ENCODE results near the gene FCGR3A. TPM values are rescaled to one million over a fixed set of nuclear protein-coding genes. Genes with fewer than 3 reads are reported as not detected.
"Not testable (repeated sequence)": the region's sequence is repeated elsewhere in the genome, so short reads cannot be mapped to it uniquely, and the experiment has no call there.

The FCGR3A gene
- total and polyA plus RNA-seq, 2 experiments from 2014 or later = not detected

- H3K27ac ChIP-seq; DNase-seq; H3K4me3 ChIP-seq; H3K4me1 ChIP-seq (ENCODE audit: insufficient read depth); H3K27me3 ChIP-seq (replicated peaks; ENCODE audit: insufficient read depth); H4K20me1 ChIP-seq (ENCODE audit: insufficient read depth); H3K9me3 ChIP-seq (ENCODE audit: low read depth); H3K9me2 ChIP-seq (ENCODE audit: insufficient read depth); H3K9ac ChIP-seq; H3K36me3 ChIP-seq (ENCODE audit: low read depth); in situ Hi-C loops (cut with MboI); H3K79me2 ChIP-seq (ENCODE audit: insufficient read depth); H3K4me2 ChIP-seq (ENCODE audit: unreplicated experiment); H2AFZ ChIP-seq: not testable (repeated sequence)
- H3F3A ChIP-seq (ENCODE audit: insufficient read depth) = 0 out of 2 replicates have a peak, but pooled peaks cover 11% of the 10 kb centered on the region
- WGBS, 2 experiments (ENCODE audit: low coverage in 1 of 2, low lambda C conversion rate in 2 of 2, missing lambda C conversion rate in 2 of 2) = 100% methylated on average over 1 of the region's 1 CpG
Measured at GRCh38 chr1:161543125-161543524, 6.5 kb downstream of the FCGR3A start.

- H3F3A ChIP-seq (ENCODE audit: insufficient read depth) = 0 out of 2 replicates have a peak, but pooled peaks cover 11% of the 10 kb centered on the region
- H3K4me2 ChIP-seq (ENCODE audit: unreplicated experiment); H3K36me3 ChIP-seq (ENCODE audit: low read depth); in situ Hi-C loops (cut with MboI); H3K9ac ChIP-seq; H3K27ac ChIP-seq; H3K27me3 ChIP-seq (replicated peaks; ENCODE audit: insufficient read depth); H3K9me2 ChIP-seq (ENCODE audit: insufficient read depth); DNase-seq; H3K79me2 ChIP-seq (ENCODE audit: insufficient read depth); H2AFZ ChIP-seq; H3K4me1 ChIP-seq (ENCODE audit: insufficient read depth); H3K4me3 ChIP-seq; H4K20me1 ChIP-seq (ENCODE audit: insufficient read depth); H3K9me3 ChIP-seq (ENCODE audit: low read depth): not testable (repeated sequence)
- WGBS, 2 experiments (ENCODE audit: low coverage in 1 of 2, low lambda C conversion rate in 2 of 2, missing lambda C conversion rate in 2 of 2) = 68 to 75% methylated on average over 5 of the region's 5 CpGs
Measured at GRCh38 chr1:161542091-161542559, 7.5 kb downstream of the FCGR3A start.

GRCh38 chr1:161540570-161540960 lies 9.1 kb downstream of the FCGR3A start:
- peak overlapping the region; percentile 32 for H3K4me2 ChIP-seq (ENCODE audit: unreplicated experiment)
- 0 out of 2 replicates have a peak, but pooled peaks cover 11% of the 10 kb centered on the region for H3F3A ChIP-seq (ENCODE audit: insufficient read depth)
- H3K36me3 ChIP-seq (ENCODE audit: low read depth); H3K9me3 ChIP-seq (ENCODE audit: low read depth); H3K27ac ChIP-seq; H3K4me1 ChIP-seq (ENCODE audit: insufficient read depth); H3K79me2 ChIP-seq (ENCODE audit: insufficient read depth); in situ Hi-C loops (cut with MboI); H3K9me2 ChIP-seq (ENCODE audit: insufficient read depth); DNase-seq; H3K9ac ChIP-seq; H3K27me3 ChIP-seq (replicated peaks; ENCODE audit: insufficient read depth); H2AFZ ChIP-seq; H4K20me1 ChIP-seq (ENCODE audit: insufficient read depth): not testable (repeated sequence)
- peak overlapping the region; percentile 86 for H3K4me3 ChIP-seq
- 63 to 66% methylated on average over 9 to 10 of the region's 10 CpGs for WGBS, 2 experiments (ENCODE audit: low coverage in 1 of 2, low lambda C conversion rate in 2 of 2, missing lambda C conversion rate in 2 of 2)

GRCh38 chr1:161539731-161540569 lies 9.7 kb downstream of the FCGR3A start:
- in situ Hi-C loops (cut with MboI); H3K9me3 ChIP-seq (ENCODE audit: low read depth); H3K4me1 ChIP-seq (ENCODE audit: insufficient read depth); H3K79me2 ChIP-seq (ENCODE audit: insufficient read depth); H4K20me1 ChIP-seq (ENCODE audit: insufficient read depth); H3K9me2 ChIP-seq (ENCODE audit: insufficient read depth); H3K36me3 ChIP-seq (ENCODE audit: low read depth); H3K27me3 ChIP-seq (replicated peaks; ENCODE audit: insufficient read depth): not testable (repeated sequence)
- DNase-seq = peak; percentile 84
- Histone ChIP-seq H3K9ac (peak overlapping the region; percentile 78), H3K4me2 (ENCODE audit: unreplicated experiment) (peak overlapping the region; percentile 79), H3K4me3 (peak overlapping the region; percentile 86), H3K27ac (peak overlapping the region; percentile 41), H3F3A (ENCODE audit: insufficient read depth) (0 out of 2 replicates have a peak, but pooled peaks cover 11% of the 10 kb centered on the region), H2AFZ (peak overlapping the region; percentile 91)
- 3% methylated on average over 41 of the region's 41 CpGs for WGBS, 2 experiments (ENCODE audit: low coverage in 1 of 2, low lambda C conversion rate in 2 of 2, missing lambda C conversion rate in 2 of 2)

GRCh38 chr1:161538925-161539479 lies 10.6 kb downstream of the FCGR3A start:
- H2AFZ ChIP-seq; H3K9me3 ChIP-seq (ENCODE audit: low read depth); H3K36me3 ChIP-seq (ENCODE audit: low read depth); H3K9me2 ChIP-seq (ENCODE audit: insufficient read depth); H3K9ac ChIP-seq; H4K20me1 ChIP-seq (ENCODE audit: insufficient read depth); in situ Hi-C loops (cut with MboI); H3K27me3 ChIP-seq (replicated peaks; ENCODE audit: insufficient read depth); DNase-seq; H3K4me1 ChIP-seq (ENCODE audit: insufficient read depth); H3K4me3 ChIP-seq; H3K27ac ChIP-seq; H3K79me2 ChIP-seq (ENCODE audit: insufficient read depth): not testable (repeated sequence)
- WGBS, 2 experiments (ENCODE audit: low coverage in 1 of 2, low lambda C conversion rate in 2 of 2, missing lambda C conversion rate in 2 of 2) = 84 to 97% methylated on average over 6 to 7 of the region's 7 CpGs
- Histone ChIP-seq H3F3A (ENCODE audit: insufficient read depth) (0 out of 2 replicates have a peak, but pooled peaks cover 11% of the 10 kb centered on the region), H3K4me2 (ENCODE audit: unreplicated experiment) (peak overlapping the region; percentile 79)

GRCh38 chr1:161537068-161537669 lies 12.4 kb downstream of the FCGR3A start:
- WGBS, 2 experiments (ENCODE audit: low coverage in 1 of 2, low lambda C conversion rate in 2 of 2, missing lambda C conversion rate in 2 of 2) = 75 to 81% methylated on average over 7 of the region's 7 CpGs
- H3K27me3 ChIP-seq (replicated peaks; ENCODE audit: insufficient read depth); H3K79me2 ChIP-seq (ENCODE audit: insufficient read depth); H3K27ac ChIP-seq; H3K9me3 ChIP-seq (ENCODE audit: low read depth); H3K9ac ChIP-seq; H2AFZ ChIP-seq; H3K4me1 ChIP-seq (ENCODE audit: insufficient read depth); H3K36me3 ChIP-seq (ENCODE audit: low read depth); H3K4me3 ChIP-seq; H4K20me1 ChIP-seq (ENCODE audit: insufficient read depth); H3K9me2 ChIP-seq (ENCODE audit: insufficient read depth); DNase-seq; in situ Hi-C loops (cut with MboI); H3K4me2 ChIP-seq (ENCODE audit: unreplicated experiment): not testable (repeated sequence)
- H3F3A ChIP-seq (ENCODE audit: insufficient read depth) = 0 out of 2 replicates have a peak, but pooled peaks cover 11% of the 10 kb centered on the region
